ENCODE results near the gene RHOBTB1.

DNA sequence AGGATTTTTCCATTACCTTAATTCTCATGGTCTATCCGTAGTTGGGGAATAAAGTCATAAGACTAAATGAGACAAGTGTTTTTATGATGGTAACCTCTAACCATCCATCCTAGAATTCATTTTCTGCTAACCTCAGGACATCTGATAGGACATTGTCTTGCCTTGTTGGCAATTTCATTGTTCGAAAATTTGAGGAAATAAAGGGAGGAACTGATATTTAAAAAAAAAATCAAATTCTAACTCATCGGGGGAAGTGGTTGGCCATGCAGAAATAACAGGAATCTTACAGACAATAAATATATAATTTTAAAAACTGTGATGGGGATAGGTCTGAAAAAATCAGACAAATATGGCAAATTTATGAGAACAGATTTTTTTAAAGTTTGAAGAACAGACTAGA lies 21.7 kb upstream of the RHOBTB1 start:
- TF ChIP-seq MAX (IDR thresholded peaks at IDR 0.05) (no peak), CEBPB (IDR thresholded peaks at IDR 0.05) (no peak), EGR1 (IDR thresholded peaks at IDR 0.05) (no peak), TEAD4 (IDR thresholded peaks at IDR 0.05) (no peak), ZBTB7A (IDR thresholded peaks at IDR 0.05; ENCODE audit: low read depth) (no peak), EP300 (IDR thresholded peaks at IDR 0.05; ENCODE audit: borderline replicate concordance) (no peak), CREB1 (IDR thresholded peaks at IDR 0.05; ENCODE audit: low read depth) (no peak), TAF1 (IDR thresholded peaks at IDR 0.05; ENCODE audit: low read depth) (no peak), TCF12 (IDR thresholded peaks at IDR 0.05; ENCODE audit: low read depth) (no peak), USF1 (IDR thresholded peaks at IDR 0.05) (no peak), NFIC (IDR thresholded peaks at IDR 0.05) (no peak), YY1 (IDR thresholded peaks at IDR 0.05; ENCODE audit: low read depth) (no peak)
- TF ChIP-seq, protein P1, sequence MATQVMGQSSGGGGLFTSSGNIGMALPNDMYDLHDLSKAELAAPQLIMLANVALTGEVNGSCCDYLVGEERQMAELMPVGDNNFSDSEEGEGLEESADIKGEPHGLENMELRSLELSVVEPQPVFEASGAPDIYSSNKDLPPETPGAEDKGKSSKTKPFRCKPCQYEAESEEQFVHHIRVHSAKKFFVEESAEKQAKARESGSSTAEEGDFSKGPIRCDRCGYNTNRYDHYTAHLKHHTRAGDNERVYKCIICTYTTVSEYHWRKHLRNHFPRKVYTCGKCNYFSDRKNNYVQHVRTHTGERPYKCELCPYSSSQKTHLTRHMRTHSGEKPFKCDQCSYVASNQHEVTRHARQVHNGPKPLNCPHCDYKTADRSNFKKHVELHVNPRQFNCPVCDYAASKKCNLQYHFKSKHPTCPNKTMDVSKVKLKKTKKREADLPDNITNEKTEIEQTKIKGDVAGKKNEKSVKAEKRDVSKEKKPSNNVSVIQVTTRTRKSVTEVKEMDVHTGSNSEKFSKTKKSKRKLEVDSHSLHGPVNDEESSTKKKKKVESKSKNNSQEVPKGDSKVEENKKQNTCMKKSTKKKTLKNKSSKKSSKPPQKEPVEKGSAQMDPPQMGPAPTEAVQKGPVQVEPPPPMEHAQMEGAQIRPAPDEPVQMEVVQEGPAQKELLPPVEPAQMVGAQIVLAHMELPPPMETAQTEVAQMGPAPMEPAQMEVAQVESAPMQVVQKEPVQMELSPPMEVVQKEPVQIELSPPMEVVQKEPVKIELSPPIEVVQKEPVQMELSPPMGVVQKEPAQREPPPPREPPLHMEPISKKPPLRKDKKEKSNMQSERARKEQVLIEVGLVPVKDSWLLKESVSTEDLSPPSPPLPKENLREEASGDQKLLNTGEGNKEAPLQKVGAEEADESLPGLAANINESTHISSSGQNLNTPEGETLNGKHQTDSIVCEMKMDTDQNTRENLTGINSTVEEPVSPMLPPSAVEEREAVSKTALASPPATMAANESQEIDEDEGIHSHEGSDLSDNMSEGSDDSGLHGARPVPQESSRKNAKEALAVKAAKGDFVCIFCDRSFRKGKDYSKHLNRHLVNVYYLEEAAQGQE (IDR thresholded peaks at IDR 0.05; ENCODE audit: low read depth), result no peak

All from Ishikawa (cell line).